ENCODE data around the gene ETF1. TPM values are rescaled to one million over a fixed set of nuclear protein-coding genes. Genes with fewer than 3 reads are reported as not detected.

The ETF1 gene
- total and polyA plus RNA-seq, 9 of the 15 experiments (the other 6 are each of a cell fraction or from before 2014, with no cell fraction given): 53.7 to 209 (median 164) TPM

DNA sequence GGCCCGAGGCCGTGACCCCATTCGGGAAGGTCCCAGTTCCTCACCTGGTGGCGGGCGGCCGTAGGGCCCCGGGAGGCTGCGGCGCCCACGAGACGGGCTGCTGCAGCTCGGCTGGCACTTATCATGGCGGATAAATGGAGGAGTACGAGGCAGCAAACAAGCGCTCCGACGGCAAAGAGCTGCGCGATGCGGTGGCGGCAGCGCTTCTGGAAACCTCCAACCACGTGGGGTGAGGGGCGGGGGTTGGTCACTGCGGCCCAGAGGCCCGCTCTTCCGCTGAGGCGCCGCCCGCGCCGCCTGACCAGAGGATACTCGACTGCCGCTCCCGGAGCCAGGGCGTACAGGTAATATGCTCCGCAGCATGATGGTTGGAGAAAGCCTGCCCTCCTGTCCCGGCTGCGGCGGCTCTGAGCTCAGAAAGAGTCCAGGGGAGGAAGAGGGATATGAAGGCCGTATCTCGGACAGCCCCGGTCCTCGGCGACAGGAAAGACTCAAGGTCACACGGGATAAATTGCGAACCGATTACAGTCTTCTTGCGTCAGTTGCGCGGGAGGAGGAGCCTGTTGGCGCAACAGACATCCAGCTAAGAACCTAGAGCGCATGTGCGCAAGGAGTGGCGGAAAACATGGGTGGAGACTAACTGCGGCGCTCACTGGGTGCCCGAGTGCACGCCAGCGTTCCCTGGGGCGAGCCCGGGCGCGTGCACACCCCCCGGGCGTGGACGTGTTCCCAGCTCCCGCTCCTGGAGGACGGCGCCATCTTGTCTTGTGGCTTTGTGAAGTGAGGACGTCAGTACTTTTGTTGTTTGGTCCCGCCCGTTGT lies 32.4 kb upstream of the ETF1 start, which contains the start of gene HSPA9 (continued):
- TF ChIP-seq ATF7 (IDR thresholded peaks at IDR 0.05): peak; percentile 98
- peak; percentile 49; the same call in 1 of the 2 replicates for TF ChIP-seq EGR1 (conservative IDR thresholded peaks at IDR 0.05)
- 0 out of 2 replicates have a peak, but pooled peaks have one; percentile 24 for TF ChIP-seq ZBTB7A (IDR thresholded peaks at IDR 0.05; ENCODE audit: borderline replicate concordance, control insufficient read depth, low read depth, low read length)
- peak; percentile 84; the same call in 1 of the 2 replicates for TF ChIP-seq HMGXB4 (CRISPR knock-in tag; IDR thresholded peaks at IDR 0.05)
- no peak for TF ChIP-seq GATAD2A (IDR thresholded peaks at IDR 0.05)
- peak; percentile 47; the same call in 1 of the 2 replicates for TF ChIP-seq NFIC (IDR thresholded peaks at IDR 0.05)
- TF ChIP-seq KLF1 (tag; IDR thresholded peaks at IDR 0.05): peak; percentile 59
- TF ChIP-seq CHD1 (IDR thresholded peaks at IDR 0.05; ENCODE audit: low read length): no peak
- TF ChIP-seq ZNF436 (CRISPR knock-in tag; IDR thresholded peaks at IDR 0.05): no peak
- TF ChIP-seq SMAD1 (IDR thresholded peaks at IDR 0.05; ENCODE audit: low read depth, low read length, partially characterized antibody): peak; percentile 90
- TF ChIP-seq TCF15 (CRISPR knock-in tag; IDR thresholded peaks at IDR 0.05): no peak
- TF ChIP-seq HDAC3 (IDR thresholded peaks at IDR 0.05; ENCODE audit: borderline replicate concordance, partially characterized antibody): no peak
- no peak for TF ChIP-seq ZNF561 (CRISPR knock-in tag; conservative IDR thresholded peaks at IDR 0.05)
- no peak for TF ChIP-seq ZNF133 (CRISPR knock-in tag; IDR thresholded peaks at IDR 0.05)
- peak; percentile 85; the same call in 1 of the 2 replicates for TF ChIP-seq TARDBP (IDR thresholded peaks at IDR 0.05)
- peak; percentile 91 for TF ChIP-seq MXI1 (IDR thresholded peaks at IDR 0.05; ENCODE audit: low read depth, low read length)
- TF ChIP-seq FOXA1 (IDR thresholded peaks at IDR 0.05; ENCODE audit: borderline replicate concordance): no peak
- no peak for TF ChIP-seq MED1 (CRISPR knock-in tag; IDR thresholded peaks at IDR 0.05; ENCODE audit: borderline replicate concordance)
- 0 out of 2 replicates have a peak, but pooled peaks have one; percentile 76 for TF ChIP-seq NR3C1 (CRISPR knock-in tag; IDR thresholded peaks at IDR 0.05)
- peak; percentile 24; the same call in 1 of the 2 replicates for TF ChIP-seq ATF1 (CRISPR knock-in tag; IDR thresholded peaks at IDR 0.05)
- TF ChIP-seq ATF1 (tag; IDR thresholded peaks at IDR 0.05): peak; percentile 96
- peak; percentile 83 for TF ChIP-seq GABPA (tag; conservative IDR thresholded peaks at IDR 0.05; ENCODE audit: low read depth)
- 0 out of 2 replicates have a peak, but pooled peaks have one; percentile 18 for TF ChIP-seq SMC3 (conservative IDR thresholded peaks at IDR 0.05; ENCODE audit: insufficient read depth, low read depth, low read length)
- TF ChIP-seq PTRF (tag; IDR thresholded peaks at IDR 0.05): no peak
- TF ChIP-seq ETS2 (tag; IDR thresholded peaks at IDR 0.05; ENCODE audit: borderline replicate concordance, poor library complexity, severe bottlenecking): no peak
- TF ChIP-seq IFI16 (CRISPR knock-in tag; IDR thresholded peaks at IDR 0.05): no peak
- TF ChIP-seq ZNF134 (CRISPR knock-in tag; conservative IDR thresholded peaks at IDR 0.05): no peak
